H9 (cell line): Measurements from ENCODE around the gene POU2AF1. TPM values are rescaled to one million over a fixed set of nuclear protein-coding genes. Genes with fewer than 3 reads are reported as not detected.

ENCODE experiments used
- DNase-seq: peaks from one replicate; pipeline ENCODE4 v3.0.0-alpha.2; 2017
- H2AFZ ChIP-seq: one replicate; pipeline ENCODE4 v1.6.1; 2013; ENCODE audit warnings: mild to moderate bottlenecking, low read length, control low read depth, moderate library complexity
- H2AK5ac ChIP-seq: 2 replicates; pipeline ENCODE4 v1.6.1; 2013; ENCODE audit warnings: low read length, control low read depth, mixed read lengths; ENCODE audit not compliant: insufficient read length
- H2BK120ac ChIP-seq: one replicate; pipeline ENCODE4 v1.6.1; 2013; ENCODE audit warnings: low read depth, mild to moderate bottlenecking, low read length, control low read depth, inconsistent platforms; ENCODE audit not compliant: poor library complexity, severe bottlenecking
- H2BK12ac ChIP-seq: 2 replicates; pipeline ENCODE4 v1.6.1; 2013; ENCODE audit warnings: low read length, control low read depth, mixed read lengths, low read depth; ENCODE audit not compliant: insufficient read length
- H2BK15ac ChIP-seq: 2 replicates; pipeline ENCODE4 v1.6.1; 2013; ENCODE audit warnings: low read depth, low read length, control low read depth
- H2BK20ac ChIP-seq: one replicate; pipeline ENCODE4 v1.6.1; 2013; ENCODE audit warnings: low read depth, mild to moderate bottlenecking, low read length, control low read depth, inconsistent platforms; ENCODE audit not compliant: poor library complexity, severe bottlenecking
- H2BK5ac ChIP-seq: 2 replicates; pipeline ENCODE4 v1.6.1; 2013; ENCODE audit warnings: low read length, control low read depth, mixed read lengths; ENCODE audit not compliant: insufficient read length
- H3K14ac ChIP-seq: 2 replicates; pipeline ENCODE4 v1.6.1; 2013; ENCODE audit warnings: low read length, control low read depth; ENCODE audit not compliant: insufficient read depth
- H3K18ac ChIP-seq: 2 replicates; pipeline ENCODE4 v1.6.1; 2013; ENCODE audit warnings: low read depth, mild to moderate bottlenecking, mixed read lengths, low read length, control low read depth; ENCODE audit not compliant: insufficient read length
- H3K23ac ChIP-seq: 2 replicates; pipeline ENCODE4 v1.6.1; 2013; ENCODE audit warnings: low read length, control low read depth, mixed read lengths, low read depth; ENCODE audit not compliant: insufficient read length
- H3K23me2 ChIP-seq: 2 replicates; pipeline ENCODE4 v1.6.1; 2013; ENCODE audit warnings: low read depth, mild to moderate bottlenecking, mixed read lengths, low read length, control low read depth; ENCODE audit not compliant: insufficient read length, poor library complexity, severe bottlenecking
- H3K27ac ChIP-seq: 2 replicates; pipeline ENCODE4 v1.5.1; 2013; ENCODE audit warnings: low read length, control low read depth, mixed read lengths, low read depth; ENCODE audit not compliant: insufficient read length
- H3K27me3 ChIP-seq: 2 replicates; pipeline ENCODE4 v1.6.1; 2013; ENCODE audit warnings: low read length, control low read depth, inconsistent platforms; ENCODE audit not compliant: insufficient read depth
- H3K4ac ChIP-seq: 2 replicates; pipeline ENCODE4 v1.6.1; 2013; ENCODE audit warnings: low read depth, mild to moderate bottlenecking, control low read depth, inconsistent platforms, low read length, moderate library complexity
- H3K4me1 ChIP-seq: 2 replicates; pipeline ENCODE4 v1.6.1; 2013; ENCODE audit warnings: low read length, control low read depth, inconsistent platforms; ENCODE audit not compliant: insufficient read depth
- H3K4me2 ChIP-seq: 2 replicates; pipeline ENCODE4 v1.6.1; 2013; ENCODE audit warnings: low read length, control low read depth, mixed read lengths; ENCODE audit not compliant: insufficient read length, insufficient read depth
- H3K56ac ChIP-seq: 2 replicates; pipeline ENCODE4 v1.6.1; 2013; ENCODE audit warnings: low read depth, mild to moderate bottlenecking, mixed read lengths, low read length, control low read depth; ENCODE audit not compliant: insufficient read length
- H3K79me1 ChIP-seq: 2 replicates; pipeline ENCODE4 v1.6.1; 2013; ENCODE audit warnings: low read depth, mild to moderate bottlenecking, moderate library complexity, low read length, control low read depth, inconsistent platforms; ENCODE audit not compliant: insufficient read depth, poor library complexity, severe bottlenecking
- H3K79me2 ChIP-seq: 2 replicates; pipeline ENCODE4 v1.6.1; 2013; ENCODE audit warnings: low read length, control low read depth, inconsistent platforms; ENCODE audit not compliant: insufficient read depth
- H3K9ac ChIP-seq: 2 replicates; pipeline ENCODE4 v1.6.1; 2013; ENCODE audit warnings: low read length, control low read depth, mixed read lengths; ENCODE audit not compliant: insufficient read length; ENCODE audit errors: extremely low read depth
- H3K9me3 ChIP-seq: one replicate; pipeline ENCODE4 v1.6.1; 2013; ENCODE audit warnings: low read depth, low read length, inconsistent platforms; ENCODE audit not compliant: control insufficient read depth
- H3T11ph ChIP-seq: one replicate; pipeline ENCODE4 v1.6.1; 2013; ENCODE audit warnings: mild to moderate bottlenecking, low read length, control low read depth, inconsistent platforms
- H4K20me1 ChIP-seq: one replicate; pipeline ENCODE4 v1.6.1; 2013; ENCODE audit not compliant: control insufficient read depth, insufficient read length, insufficient read depth
- H4K5ac ChIP-seq: 2 replicates; pipeline ENCODE4 v1.6.1; 2013; ENCODE audit warnings: low read depth, mild to moderate bottlenecking, mixed read lengths, low read length, control low read depth; ENCODE audit not compliant: insufficient read length
- H4K8ac ChIP-seq: replicated peaks from 2 replicates; pipeline ENCODE4 v1.6.1; 2013; ENCODE audit warnings: low read length, control low read depth, mixed read lengths, low read depth; ENCODE audit not compliant: insufficient read length
- H4K91ac ChIP-seq: 2 replicates; pipeline ENCODE4 v1.6.1; 2013; ENCODE audit warnings: low read depth, mild to moderate bottlenecking, moderate library complexity, mixed read lengths, low read length, control low read depth; ENCODE audit not compliant: insufficient read length
- H3K27ac Mint-ChIP-seq, 3 experiments: 2 replicates in 2 of 3; 3 replicates in 1 of 3; pipeline ENCODE4 v1.8.0; 2020 to 2021; ENCODE audit warnings: mixed read lengths in 3 of 3, mild to moderate bottlenecking in 1 of 3, moderate library complexity in 1 of 3
- H3K27me3 Mint-ChIP-seq: 2 replicates; pipeline ENCODE4 v1.8.0; 2021; ENCODE audit warnings: low read depth, mild to moderate bottlenecking, moderate library complexity, mixed read lengths
- H3K36me3 Mint-ChIP-seq, 3 experiments: 2 replicates in 2 of 3; 3 replicates in 1 of 3; pipeline ENCODE4 v1.8.0; 2020 to 2021; ENCODE audit warnings: low read depth in 3 of 3, mixed read lengths in 3 of 3; ENCODE audit not compliant: insufficient read depth in 1 of 3
- H3K4me1 Mint-ChIP-seq, 2 experiments: 2 replicates each; pipeline ENCODE4 v1.8.0; 2020; ENCODE audit warnings: mixed read lengths in 2 of 2
- H3K4me3 Mint-ChIP-seq, 2 experiments: 2 replicates in 1 of 2; 3 replicates in 1 of 2; pipeline ENCODE4 v1.8.0; 2020 to 2021; ENCODE audit warnings: mild to moderate bottlenecking in 2 of 2, mixed read lengths in 2 of 2, moderate library complexity in 1 of 2
- H3K9me3 Mint-ChIP-seq, 2 experiments: 2 replicates in 1 of 2; 3 replicates in 1 of 2; pipeline ENCODE4 v1.8.0; 2020; ENCODE audit warnings: mild to moderate bottlenecking in 2 of 2, mixed read lengths in 2 of 2, moderate library complexity in 1 of 2
- CTCF ChIP-seq: fragments of 200-600 bp; sonication (generic); conservative IDR thresholded peaks from 3 replicates; pipeline ENCODE4 v1.8.0; 2021; ENCODE audit warnings: antibody characterized with exemption, mild to moderate bottlenecking
- WGBS: extraction: QIAGEN DNeasy Blood & Tissue Kit; methylation state at CpG from one replicate; pipeline ENCODE4 v1.1.7; 2013; ENCODE audit warnings: missing lambda C conversion rate, low lambda C conversion rate, mixed read lengths; ENCODE audit not compliant: insufficient read length; ENCODE audit errors: extremely low coverage; 5-methylcytosine and 5-hydroxymethylcytosine counted together
- total RNA-seq: library from RNA; stranded (reverse); gene quantifications from 2 replicates; pipeline ENCODE4 v1.2.1, GENCODE V29; 2021

POU2AF1 gene
- total RNA-seq, 1 experiment from 2014 or later, result not detected

- no peak for DNase-seq
These were observed 67.0 kb downstream of the POU2AF1 start for GRCh38 chr11:111312076-111312475.

More at GRCh38 chr11:111312076-111312475, 67.0 kb downstream of the POU2AF1 start:
- Histone ChIP-seq H3K56ac (no peak overlapping the region), H3K27me3 (no peaks in the 10 kb centered on the region), H2AFZ (no peak overlapping the region), H2BK5ac (no peak overlapping the region), H2BK12ac (no peak overlapping the region), H4K91ac (no peak overlapping the region), H2BK120ac (no peak overlapping the region), H2BK20ac (no peak overlapping the region), H3K79me1 (no peaks in the 10 kb centered on the region), H3K4me1 (no peaks in the 10 kb centered on the region), H4K8ac (no peak overlapping the region), H3K18ac (no peak overlapping the region), H2AK5ac (no peak overlapping the region), H4K5ac (no peak overlapping the region), H3K27ac (no peak overlapping the region), H3K4ac (no peak overlapping the region), H3K23me2 (no peaks in the 10 kb centered on the region), H2BK15ac (no peak overlapping the region), H4K20me1 (no peaks in the 10 kb centered on the region), H3K79me2 (no peaks in the 10 kb centered on the region), H3K9me3 (no peaks in the 10 kb centered on the region), H3T11ph (no peak overlapping the region), H3K14ac (no peak overlapping the region), H3K9ac (no peak overlapping the region), H3K4me2 (no peak overlapping the region), H3K23ac (no peak overlapping the region)
- no CpG with 5 or more reads among the region's 1 CpG for WGBS
- no peak overlapping the region for H3K27ac Mint-ChIP-seq
- H3K4me3 Mint-ChIP-seq, result no peak overlapping the region
- H3K36me3 Mint-ChIP-seq, result no peaks in the 10 kb centered on the region
- 0 out of 4 replicates have a peak, but pooled peaks cover 2 to 3% of the 10 kb centered on the region in 2 experiments for H3K4me1 Mint-ChIP-seq
- no peak for TF ChIP-seq CTCF
- H3K27me3 Mint-ChIP-seq, result peaks cover 5% of the 10 kb centered on the region; the same call in 1 of the 2 replicates
- H3K9me3 Mint-ChIP-seq, result no peaks in the 10 kb centered on the region; a peak in 2 of 5 replicates
